GM19240 (cell line): Measurements from ENCODE around the gene SDE2.
"Not testable (repeated sequence)": the region's sequence is repeated elsewhere in the genome, so short reads cannot be mapped to it uniquely, and the experiment has no call there.

Source experiments
- DNase-seq: peaks from one replicate; pipeline ENCODE4 v3.0.0; 2011; ENCODE audit warnings: low spot score; ENCODE audit not compliant: insufficient read length

SDE2 gene

GRCh38 chr1:225944387-225944786, 54.8 kb downstream of the SDE2 start:
- DNase-seq = no peak

DNA sequence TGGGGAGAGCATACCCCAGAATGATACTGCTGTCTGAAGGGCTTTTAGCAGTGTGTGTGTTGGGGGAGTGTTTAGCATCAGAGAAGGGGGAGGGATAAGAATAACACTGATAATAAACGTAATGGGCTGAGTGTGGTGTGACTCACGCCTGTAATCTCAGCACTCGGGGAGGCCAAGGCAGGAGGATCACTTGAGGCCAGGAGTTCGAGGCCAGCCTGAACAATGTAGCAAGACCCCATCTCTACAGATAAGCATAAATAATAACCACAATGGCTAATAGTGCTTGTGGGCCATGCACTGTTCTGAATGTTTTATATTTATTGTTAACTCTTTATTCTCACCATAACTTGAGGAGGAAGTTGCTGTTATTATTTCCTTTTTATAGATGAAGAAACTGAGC, 55.6 kb downstream of the SDE2 start:
- no peak for DNase-seq

- DNase-seq = peak; percentile 53
Measured at GRCh38 chr1:225942574-225942973, 56.6 kb downstream of the SDE2 start.

DNA sequence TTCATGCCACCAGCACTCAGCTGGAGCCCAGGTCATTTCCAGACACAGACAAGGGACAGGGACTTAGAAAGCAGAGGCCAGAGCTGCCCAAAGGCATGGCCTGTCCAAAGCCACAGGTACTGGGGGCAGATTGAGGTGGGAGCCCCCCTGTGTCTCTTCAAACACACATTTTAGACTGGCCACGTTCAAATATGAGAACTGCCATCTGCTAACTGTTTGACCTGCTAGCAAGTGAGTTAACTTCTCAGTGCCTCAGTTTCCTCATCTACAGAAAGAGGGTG, 57.3 kb downstream of the SDE2 start:
- DNase-seq = no peak

DNA sequence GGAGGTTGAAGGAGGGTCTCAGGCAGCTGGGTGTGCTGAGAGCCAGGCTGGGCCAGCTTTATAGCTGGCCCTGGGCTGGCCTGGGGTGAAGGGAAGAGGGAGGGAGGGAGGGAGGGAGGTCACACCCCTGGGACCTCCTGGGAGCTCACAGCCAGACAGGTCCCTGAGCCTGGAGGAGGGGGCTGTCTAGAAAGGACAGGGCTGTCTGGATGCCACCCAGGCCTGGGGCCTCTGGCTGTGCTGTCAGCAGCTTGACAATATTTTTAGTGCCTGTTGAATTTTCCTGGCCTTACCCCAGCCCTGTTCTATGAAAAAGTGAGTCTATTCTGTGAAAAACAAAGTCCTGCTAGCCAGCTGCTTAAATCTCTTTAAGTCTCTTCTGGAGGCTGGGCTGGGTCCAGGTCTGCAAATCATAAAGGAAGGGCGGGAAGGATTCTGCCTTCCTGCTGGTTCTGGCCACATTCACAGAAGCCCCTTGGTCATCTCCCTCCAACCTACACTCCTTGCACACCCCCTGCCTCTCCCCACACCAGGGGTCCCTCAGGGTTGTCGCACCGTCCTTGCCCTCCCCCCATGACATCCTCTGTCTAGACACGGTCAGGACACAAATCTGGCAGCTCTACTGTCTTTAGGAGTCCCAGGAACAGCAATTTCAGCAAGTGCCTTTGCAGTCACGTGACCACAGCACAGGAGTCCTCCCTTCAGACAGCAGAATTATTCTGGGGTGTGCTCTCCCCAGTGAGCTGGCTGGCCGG, 57.8 kb downstream of the SDE2 start, which contains the start of gene LEFTY2:
LEFTY2 (minus strand) TSS at position 34 of the 755 bp plus-strand sequence. CDS start 80 bp downstream, outside the sequence.
- no peak for DNase-seq

DNA sequence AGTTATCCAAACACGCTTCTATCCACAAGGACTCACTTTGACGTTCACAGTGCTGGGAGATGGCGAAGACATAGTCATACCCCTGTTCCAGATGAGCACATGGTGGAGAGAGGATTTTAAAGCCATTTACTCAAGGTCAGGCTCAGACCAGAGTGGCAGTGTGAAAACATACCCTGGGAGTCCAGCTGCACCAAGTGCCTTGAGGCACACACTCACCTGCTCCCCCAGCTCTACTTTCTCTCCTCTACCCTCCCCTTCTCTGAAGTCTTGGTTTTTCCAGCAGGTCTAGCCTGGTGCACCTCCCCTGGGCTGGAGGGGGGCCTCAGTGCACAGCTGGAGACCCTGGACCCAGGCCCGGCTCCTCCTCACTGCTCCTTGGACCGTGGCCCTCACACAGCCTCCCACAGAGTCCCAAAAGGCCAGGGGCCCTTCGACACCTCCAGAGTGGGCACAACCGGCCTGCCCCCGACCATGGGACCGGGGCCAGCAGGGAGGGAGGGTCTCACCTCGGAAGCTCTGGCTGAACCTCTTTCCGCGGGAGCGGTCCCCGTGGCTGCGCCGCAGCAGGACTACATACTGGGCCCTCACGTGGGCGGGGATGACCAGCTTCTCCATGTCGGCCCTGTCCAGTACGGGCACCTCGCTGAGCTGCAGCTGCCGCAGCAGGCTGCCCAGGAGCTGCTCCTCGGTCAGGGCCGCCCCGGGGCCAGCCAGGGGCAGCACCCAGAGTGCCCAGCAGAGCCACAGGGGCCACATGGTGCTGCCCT, 58.6 kb downstream of the SDE2 start:
- no peak for DNase-seq

- not testable (repeated sequence) for DNase-seq
Measured at GRCh38 chr1:225939939-225940310, 59.2 kb downstream of the SDE2 start.

DNA sequence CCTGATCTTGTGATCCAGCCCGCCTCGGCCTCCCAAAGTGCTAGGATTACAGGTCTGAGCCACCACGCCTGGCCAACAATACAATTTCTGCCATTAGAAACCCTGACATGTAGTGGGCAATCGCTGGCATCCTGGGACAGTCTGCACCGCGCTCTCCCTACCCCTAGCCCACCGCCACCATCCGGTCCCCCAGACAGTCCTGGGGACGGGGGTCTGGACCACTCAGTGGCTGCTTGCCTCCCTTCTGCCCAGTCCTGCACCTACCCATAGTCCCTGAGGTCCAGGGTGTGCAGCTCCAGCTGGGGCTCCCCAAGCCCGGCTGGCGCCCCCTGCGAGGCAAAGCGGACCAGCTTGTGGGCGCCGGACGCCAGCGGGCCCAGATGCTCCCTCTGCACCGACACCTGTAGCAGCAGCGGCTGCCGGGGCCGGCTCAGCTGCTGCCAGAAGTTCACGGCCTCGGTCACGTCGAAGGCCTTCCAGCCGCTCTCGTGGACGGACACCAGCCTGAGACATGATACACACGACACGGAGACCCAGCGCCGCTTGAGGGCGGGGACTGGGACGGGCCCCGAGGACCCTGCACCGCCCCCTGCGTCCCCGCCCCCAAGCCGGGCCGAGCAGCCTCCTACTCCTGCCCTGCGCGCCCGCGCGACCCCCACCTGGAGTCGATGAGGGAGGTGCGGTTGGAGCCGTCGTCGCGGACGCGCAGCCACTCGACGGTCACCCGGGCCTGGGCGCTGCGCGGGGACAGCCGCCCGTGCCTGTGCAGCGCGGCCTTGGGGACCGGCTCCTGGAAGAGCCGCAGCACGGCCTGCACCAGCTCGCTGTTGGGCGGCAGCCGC, 59.8 kb downstream of the SDE2 start:
- not testable (repeated sequence) for DNase-seq

GRCh38 chr1:225937048-225937968, 61.8 kb downstream of the SDE2 start:
- DNase-seq = no peak

DNA sequence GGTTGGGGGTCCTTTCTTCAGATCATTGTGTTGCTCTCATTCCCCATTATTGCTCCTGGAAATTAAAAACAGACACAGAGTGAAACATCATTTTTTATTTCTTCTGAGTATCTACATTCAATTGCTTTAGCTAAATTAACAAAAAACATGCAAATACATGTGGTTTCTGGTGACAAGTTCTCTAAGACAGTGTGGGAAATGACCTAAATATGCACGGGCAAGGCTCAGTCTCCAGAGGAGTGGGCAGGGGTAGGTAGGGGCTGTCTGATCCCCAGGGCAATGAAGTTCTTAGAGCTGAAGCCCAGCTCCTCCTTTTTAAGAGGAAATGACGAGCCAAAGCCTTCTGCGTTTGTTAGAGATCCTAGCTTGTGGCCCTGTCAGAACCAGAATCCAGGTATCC, 62.6 kb downstream of the SDE2 start:
- DNase-seq = no peak

DNA sequence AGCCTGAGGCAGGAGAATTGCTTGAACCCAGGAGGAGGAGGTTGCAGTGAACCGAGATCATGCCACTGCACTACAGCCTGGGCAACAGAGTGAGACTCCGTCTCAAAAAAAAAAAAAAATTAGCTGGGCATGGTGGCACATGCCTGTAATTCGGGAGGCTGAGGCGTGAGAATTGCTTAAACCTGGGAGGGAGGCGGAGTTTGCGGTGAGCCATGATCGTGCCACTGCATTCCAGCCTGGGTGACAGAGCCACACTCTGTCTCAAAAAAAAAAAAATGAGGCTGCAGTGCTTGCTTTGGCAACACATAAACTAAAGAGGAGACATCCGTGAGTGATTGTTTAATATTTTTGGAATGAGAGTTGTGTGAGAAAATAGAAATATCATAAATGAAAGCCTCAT, 63.1 kb downstream of the SDE2 start:
- not testable (repeated sequence) for DNase-seq

DNA sequence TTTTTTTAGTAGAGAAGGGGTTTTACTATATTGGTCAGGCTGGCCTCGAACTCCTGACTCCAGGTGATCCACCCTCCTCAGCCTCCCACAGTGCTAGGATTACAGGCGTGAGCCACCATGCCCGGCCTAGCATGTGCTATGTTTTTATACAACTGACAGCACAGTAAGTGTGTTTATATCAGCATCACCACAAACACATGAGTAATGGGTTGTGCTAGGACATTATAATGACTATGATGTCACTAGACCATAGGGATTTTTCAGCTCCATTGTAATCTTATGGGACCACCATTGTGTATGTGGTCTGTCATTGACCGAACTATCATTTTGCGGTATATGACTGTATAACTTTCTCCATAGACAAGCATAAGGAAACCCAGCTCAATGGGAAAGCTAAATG, 64.4 kb downstream of the SDE2 start:
- DNase-seq = no peak

DNA sequence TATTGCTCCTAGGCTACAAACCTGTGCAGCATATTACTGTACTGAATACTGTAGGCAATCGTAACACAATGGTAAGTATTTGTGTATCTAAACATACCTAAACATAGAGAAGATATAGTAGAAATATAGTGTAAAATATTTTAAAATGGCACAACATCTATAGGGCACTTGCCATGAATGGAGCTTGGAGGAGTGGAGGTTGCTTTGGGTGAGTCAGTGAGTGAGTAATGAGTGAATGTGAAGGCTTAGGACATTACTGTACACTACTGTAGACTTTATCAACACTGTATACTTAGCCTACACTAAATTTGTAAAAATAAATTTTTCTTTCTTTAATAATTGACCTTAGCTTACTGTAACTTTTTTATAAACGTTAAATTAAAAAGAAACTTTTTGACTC, 66.1 kb downstream of the SDE2 start:
- no peak for DNase-seq
